ENCODE measurements around the gene ADCY7.
"Not testable (repeated sequence)": the region's sequence is repeated elsewhere in the genome, so short reads cannot be mapped to it uniquely, and the experiment has no call there.

Gene ADCY7

GRCh38 chr16:50316102-50316847 lies 49.9 kb downstream of the ADCY7 start:
- no peak for DNase-seq

DNA sequence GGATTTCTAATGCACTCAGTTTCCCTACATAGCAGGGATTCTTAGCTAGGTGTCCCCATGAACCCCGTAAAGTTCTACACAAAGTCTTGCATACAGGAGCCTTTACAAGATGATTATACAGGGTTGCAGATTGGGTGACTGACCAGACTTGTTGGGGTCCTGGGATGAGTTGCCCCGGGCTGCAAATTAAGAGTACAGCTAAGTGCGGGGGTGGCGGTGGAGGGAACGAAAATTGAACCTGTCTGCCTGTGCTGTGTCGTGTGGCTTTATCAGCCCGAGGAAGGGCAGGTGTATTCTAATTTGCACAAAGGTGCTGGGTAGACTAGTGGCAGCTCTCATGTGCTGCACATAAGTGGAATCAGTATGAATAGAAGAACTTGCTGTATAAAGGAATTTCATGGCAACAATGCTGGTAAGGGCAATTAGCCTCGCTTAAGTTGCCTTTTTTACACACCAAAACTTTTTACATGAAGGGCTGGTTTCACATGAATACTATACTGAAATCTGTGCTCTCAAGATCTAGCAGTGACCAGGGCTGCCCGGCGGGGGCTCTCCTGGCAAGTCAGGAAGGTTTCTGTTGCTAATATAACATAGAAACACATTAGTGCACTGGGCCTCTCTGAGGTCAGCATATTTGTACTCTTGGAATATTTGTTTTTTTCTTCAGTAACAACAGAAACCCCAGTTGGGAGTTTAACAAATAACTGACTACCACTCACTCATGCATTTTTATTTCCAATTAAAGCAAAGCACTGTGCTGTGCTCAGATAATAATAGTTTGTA lies 50.7 kb downstream of the ADCY7 start:
- no peak for DNase-seq

DNA sequence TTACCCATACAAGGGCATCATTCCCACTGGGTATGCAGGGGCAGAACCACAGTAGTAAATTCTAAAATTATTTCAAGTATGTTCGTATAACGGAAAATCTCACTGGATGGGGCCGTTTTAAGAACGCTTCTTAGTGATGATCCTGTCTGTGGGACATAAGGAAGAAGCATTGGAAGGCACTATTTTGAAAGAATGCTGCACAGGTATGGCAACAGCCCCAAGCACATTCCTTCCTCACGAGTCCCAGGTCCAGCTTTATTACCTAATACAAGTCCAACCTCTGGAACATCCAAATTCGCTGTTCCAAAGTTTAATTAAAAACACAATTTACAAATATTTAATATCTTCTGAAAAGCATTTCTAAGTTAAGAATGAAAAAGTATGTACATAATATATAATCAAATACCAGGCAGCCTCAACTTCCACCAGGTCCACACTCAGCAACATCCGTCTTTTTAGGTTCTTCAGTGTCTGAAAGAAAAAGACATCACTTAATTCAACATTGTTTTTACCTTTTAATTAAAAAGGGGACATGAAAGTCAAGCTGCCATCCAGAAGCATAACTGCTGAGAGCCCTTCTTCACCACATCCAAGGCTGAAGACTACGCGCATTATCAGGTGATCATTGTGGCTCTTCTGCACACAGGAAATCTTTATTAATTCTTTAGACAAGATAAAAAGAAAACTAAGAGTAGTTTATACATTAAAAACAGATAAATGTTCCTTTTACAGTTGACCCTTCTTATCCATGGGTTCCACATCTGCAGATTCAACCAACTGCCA lies 52.6 kb downstream of the ADCY7 start:
- DNase-seq: no peak

DNA sequence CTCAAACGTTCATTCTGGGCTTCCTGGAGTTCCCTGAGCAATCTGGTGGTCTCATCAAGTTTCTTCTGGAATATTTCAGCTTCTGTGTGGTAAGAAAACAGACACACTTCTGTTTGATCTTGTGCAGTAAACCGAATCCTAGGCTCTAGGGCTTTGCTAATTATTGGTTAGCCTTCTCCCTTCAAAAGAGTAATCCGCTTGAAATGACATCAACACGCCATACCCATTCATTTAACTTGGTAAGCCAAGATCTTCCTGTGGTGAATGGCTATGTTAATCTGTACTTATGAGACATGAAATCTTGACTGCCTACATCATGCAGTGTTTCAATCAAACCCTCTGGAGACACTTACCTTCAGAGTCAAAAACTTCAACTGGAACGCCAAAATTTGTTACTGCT lies 54.0 kb downstream of the ADCY7 start:
- no peak for DNase-seq

DNA sequence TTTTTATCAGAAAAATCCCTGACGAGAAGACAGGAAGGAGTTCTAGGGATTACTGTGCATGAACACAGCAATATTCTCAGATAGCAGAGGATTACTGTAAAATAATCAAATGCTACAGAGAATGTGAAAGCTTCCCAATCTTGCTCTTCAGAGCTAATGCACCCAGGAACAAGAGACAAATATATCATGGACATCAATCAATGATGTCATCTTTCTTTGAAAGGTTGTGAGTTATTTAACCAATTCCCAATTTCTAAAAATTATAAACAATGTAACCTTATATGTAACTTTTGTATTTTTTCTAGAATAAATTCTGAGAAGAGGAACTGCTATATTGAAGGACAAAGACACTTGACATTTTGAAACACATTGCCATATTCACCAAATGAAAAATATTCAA lies 56.0 kb downstream of the ADCY7 start:
- DNase-seq: no peak

GRCh38 chr16:50323335-50324011 lies 57.1 kb downstream of the ADCY7 start:
- DNase-seq: no peak

DNA sequence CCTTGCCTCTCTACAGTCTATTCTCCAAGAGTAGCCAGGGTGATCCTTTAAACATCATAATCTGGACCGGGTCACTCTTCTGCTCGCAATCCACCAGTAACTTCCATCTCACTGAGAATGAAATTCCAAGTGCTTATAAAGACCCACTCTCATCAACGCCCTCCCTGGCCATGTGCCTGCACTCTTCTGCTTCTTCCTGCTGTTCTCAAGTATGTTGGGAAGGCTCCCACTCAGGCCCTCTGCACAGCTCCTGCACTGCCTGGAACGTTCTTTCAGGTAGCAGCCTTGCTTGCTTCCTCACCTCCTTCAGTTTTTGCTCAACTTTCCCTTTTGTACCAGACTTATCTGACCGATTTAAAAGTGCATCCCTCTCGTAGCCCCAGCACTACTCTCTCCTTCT lies 58.0 kb downstream of the ADCY7 start:
- no peak for DNase-seq

DNA sequence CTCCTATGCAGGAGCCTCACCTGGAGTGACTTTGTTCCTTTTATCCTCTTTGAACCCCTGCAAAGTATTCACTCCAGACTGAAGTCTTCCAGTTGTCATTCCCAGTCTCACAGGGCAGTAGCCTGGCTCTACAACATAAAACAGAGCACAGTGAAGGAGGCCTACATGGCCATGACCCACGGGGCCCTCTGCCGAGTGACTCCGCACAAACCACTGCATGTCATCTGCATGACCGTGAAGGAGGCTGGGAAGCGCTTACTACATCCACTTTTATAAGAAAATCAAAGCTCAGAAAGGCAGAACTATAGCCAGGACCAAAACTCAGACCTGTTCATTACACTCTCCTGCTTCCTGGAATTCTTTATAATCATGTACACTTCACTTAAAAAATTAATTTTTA lies 59.9 kb downstream of the ADCY7 start:
- no peak for DNase-seq

GRCh38 chr16:50326835-50327465 lies 60.6 kb downstream of the ADCY7 start:
- no peak for DNase-seq

DNA sequence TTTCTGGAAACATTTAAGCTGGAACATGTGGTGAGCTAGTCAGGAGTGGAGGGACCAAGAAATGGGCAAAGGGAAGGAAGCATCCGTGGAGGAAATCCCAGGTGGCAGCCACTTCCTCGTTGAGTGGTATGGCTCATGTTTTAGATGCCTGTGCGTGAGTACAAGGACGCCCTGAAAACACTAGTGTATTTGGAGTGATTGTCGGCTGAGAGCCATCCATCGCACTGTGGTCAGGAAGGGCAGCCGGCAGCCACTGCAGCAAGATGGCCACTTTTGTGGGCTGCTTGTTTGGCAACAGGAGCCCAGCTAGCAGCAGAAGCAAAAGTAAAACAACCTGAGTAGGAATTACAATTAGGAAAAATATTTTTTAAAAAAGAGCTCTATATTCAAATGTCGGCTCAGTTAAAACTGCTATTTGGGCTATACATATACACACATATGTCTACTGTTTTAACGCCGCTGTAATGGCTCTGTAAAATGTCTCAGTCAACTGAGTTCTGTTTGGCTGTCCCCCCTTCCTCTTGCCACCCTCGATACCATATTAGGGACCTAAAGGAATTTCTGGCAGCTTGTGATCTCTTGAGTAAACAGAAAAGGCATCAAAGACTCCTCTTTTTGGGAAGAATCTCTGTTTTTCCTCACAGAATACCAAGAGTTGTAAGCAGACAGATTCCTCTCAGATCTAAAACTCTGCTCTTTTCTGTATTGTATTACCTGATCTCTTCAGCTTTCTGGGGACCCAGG lies 63.3 kb downstream of the ADCY7 start:
- DNase-seq: peak; percentile 2

GRCh38 chr16:50331570-50331969 lies 65.2 kb downstream of the ADCY7 start:
- no peak for DNase-seq

DNA sequence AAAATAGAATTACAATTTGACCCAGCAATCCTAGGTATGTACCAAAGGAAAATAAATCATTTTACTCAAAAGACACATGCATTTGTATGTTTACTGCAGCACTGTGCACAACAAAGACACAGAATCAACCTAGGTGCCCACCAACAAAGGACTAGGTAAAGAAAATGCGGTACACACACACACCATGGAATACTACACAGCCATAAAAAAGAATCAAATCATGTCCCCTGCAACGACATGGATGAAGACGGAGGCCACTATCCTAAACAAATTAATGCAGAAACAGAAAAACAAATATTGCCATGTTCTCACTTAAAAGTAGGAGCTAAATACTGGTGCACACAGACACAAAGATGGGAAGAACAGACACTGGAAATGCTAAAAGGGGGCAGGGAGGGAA lies 66.2 kb downstream of the ADCY7 start:
- no peak for DNase-seq

DNA sequence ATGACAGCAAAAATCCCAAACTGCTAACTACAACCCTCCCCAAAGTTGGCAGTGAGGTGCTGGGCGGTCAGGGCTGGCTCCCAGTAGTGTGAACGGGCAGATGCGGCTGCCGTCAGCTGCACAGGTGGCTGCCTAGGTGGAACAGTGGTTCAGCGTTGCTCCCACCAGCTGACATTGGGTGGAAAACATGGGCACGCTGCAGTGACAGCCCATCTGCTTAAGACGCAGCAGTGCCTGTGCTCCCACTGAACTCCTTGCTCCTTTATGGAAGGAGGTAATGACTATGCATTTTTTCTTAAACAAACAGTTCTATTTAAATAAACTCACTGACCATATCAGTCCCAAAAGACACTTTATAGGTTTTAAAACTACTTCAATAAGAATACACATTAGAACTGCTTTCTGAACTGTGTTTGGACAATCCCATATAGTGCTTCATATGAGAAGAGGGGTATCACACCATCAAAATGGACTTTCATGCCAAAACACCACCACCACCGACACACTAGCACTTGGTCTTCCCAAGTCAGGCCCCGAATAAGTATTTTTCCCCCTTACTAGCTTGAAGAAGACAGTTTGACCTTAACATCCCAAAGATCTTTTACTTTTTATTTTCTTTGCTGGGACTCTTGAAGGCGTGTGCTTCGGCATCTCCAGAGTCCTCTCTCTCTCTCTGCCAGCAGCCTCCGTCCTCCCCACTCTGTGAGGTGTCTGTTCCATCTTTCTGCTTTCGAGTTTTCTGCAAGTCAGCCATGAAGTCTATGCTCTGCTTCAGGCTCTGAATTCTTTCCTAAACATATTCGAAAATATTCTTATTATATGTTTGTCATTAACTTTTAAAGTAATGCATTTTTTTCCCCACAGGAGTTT lies 68.0 kb downstream of the ADCY7 start:
- no peak for DNase-seq

DNA sequence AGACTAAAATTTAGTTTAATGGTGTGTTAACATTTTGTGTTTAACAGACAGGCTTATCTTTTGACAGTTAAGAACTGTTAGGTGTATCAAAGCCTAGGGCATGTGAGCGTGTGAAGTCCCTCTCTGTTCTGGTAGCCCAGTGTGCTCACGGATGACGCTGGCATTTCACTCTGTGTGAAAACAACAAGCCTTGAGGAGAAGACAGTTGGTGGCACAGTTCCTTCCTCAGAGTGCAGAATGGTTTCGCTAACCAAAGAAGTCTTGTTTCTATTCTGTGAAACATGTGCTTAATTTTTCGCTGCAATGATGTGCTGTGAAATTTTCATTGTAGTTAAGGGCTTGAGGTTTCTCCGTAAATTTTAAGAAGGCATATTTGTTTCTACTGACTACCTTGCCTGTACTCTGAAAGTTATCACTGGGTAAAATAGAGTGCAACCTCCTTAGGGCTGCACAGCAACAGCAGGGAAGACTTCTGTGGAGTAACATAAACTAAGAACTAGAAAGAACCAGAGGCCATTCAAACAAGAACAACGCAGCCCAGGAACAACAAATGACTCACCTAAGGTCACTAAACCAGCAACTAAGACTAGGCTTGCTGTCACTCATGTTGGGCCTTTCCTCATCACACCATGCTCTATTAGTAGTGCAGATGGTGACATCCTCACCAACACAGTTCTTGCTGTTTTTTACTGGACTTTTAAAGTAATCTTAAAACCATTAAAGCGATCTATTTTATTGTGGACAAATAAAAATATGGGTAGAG lies 69.0 kb downstream of the ADCY7 start:
- no peak for DNase-seq

GRCh38 chr16:50336884-50337283 lies 70.5 kb downstream of the ADCY7 start:
- no peak for DNase-seq

DNA sequence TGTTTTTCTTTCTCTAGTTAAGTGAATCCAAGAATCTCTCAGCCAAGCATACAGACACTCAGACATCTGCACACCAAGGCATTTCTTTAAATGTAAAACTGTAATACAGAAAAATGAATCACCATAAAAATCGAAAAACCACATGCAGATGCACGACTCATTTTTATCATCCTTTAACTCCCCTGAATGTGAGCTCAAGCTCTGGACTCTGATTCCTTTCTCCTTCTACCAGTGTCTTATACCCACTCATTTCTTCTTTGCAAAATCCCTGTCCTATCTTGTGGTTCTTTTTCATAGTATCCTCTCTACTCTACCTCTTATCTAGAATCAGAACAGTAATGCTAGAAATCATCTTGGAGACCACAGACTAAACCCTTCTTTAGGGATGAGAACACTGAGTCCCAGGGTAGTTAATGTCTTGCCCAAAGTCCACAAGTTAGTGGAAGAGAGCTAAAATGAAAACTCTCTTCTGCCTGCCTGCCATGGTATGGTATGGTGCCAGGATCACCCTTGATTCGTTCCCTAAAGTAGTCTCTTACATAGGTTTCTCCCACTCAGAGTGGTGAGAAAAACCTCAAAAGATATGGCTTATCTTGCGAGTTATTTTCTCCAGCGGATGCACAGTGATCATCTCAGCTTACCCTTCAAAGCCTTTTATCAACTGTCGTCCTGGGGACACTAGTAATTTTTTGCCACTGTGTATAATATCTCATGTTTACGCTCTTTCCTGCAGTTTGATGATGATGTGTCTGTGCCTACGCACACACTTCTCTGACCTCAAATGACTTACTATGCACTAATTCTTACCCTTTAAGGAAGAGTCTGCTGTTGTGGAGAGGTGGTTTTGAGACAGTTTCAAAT lies 72.2 kb downstream of the ADCY7 start:
- no peak for DNase-seq

GRCh38 chr16:50340578-50340977 lies 74.2 kb downstream of the ADCY7 start:
- no peak for DNase-seq

GRCh38 chr16:50343566-50343965 lies 77.2 kb downstream of the ADCY7 start:
- not testable (repeated sequence) for DNase-seq

- not testable (repeated sequence) for DNase-seq
These were observed 78.9 kb downstream of the ADCY7 start for GRCh38 chr16:50345210-50345609.
